Esophagus muscularis mucosa (tissue), 4 donors: ENCODE measurements around the gene RTTN. TPM values are rescaled to one million over a fixed set of nuclear protein-coding genes. Genes with fewer than 3 reads are reported as not detected.

Experiments
- DNase-seq: peaks from one replicate; pipeline ENCODE4 v3.0.0-alpha.2; 2017; ENCODE audit errors: extremely low spot score
- H3K27ac ChIP-seq, 4 donors: fragments of 200-600 bp; sonication (generic); replicated peaks in 1 of 4; 1 replicate in 3 of 4; 2 replicates in 1 of 4; pipeline ENCODE4 v1.5.1; 2016 to 2019; ENCODE audit warnings: mild to moderate bottlenecking in 1 of 4
- H3K27me3 ChIP-seq, 4 donors: fragments of 200-600 bp; sonication (generic); one replicate each; pipeline versions ENCODE4 v1.5.1 to v1.6.0; 2016 to 2019
- H3K36me3 ChIP-seq, 4 donors: fragments of 200-600 bp; sonication (generic); one replicate each; pipeline ENCODE4 v1.5.1; 2016 to 2019
- H3K4me1 ChIP-seq, 4 donors: fragments of 200-600 bp; sonication (generic); one replicate each; pipeline ENCODE4 v1.5.1; 2016 to 2019
- H3K4me3 ChIP-seq, 4 donors: fragments of 200-600 bp; sonication (generic); 1 replicate in 2 of 4; 2 replicates in 2 of 4; pipeline ENCODE4 v1.5.1; 2016 to 2019; ENCODE audit warnings: mild to moderate bottlenecking in 4 of 4, moderate library complexity in 1 of 4
- H3K9me3 ChIP-seq, 4 donors: fragments of 200-600 bp; sonication (generic); 1 replicate in 3 of 4; 2 replicates in 1 of 4; pipeline ENCODE4 v1.5.1; 2016 to 2019
- EP300 ChIP-seq: sonication (generic); formaldehyde crosslinking; IDR thresholded peaks from one replicate; pipeline ENCODE4 v1.6.1; 2017; ENCODE audit warnings: antibody characterized with exemption
- POLR2A ChIP-seq: fragments of 450-650 bp; IDR thresholded peaks from one replicate; pipeline ENCODE4 v1.6.1; 2017; ENCODE audit warnings: antibody characterized with exemption, moderate library complexity, mild to moderate bottlenecking, low read depth
- POLR2AphosphoS5 ChIP-seq, 2 donors: sonication (generic); formaldehyde crosslinking; IDR thresholded peaks; one replicate each; pipeline ENCODE4 v1.6.1; 2017; ENCODE audit warnings: antibody characterized with exemption in 2 of 2
- WGBS: methylation state at CpG from one replicate; pipeline ENCODE4 v1.1.5; 2018; 5-methylcytosine and 5-hydroxymethylcytosine counted together
- intact Hi-C: fragments of 100-400 bp; cut with DNase I; formaldehyde crosslinking; loops from one replicate; pipeline ENCODE4 v1.15.1; 2023
- total RNA-seq, 4 donors: library from RNA; depleted of rRNA; stranded (reverse); fragments of >200 nt; gene quantifications; one replicate each; pipeline versions ENCODE4 v1.1.0 to v1.2.1, GENCODE V29; 2016
- TF ChIP-seq, protein P1 (sequence below), 3 experiments: fragments of 200-600 bp in 2 of 3; fragments of 450-650 bp in 1 of 3; sonication (generic) in 2 of 3; IDR thresholded peaks; one replicate each; pipeline ENCODE4 v1.5.1; 2017 to 2019; ENCODE audit warnings: antibody characterized with exemption in 3 of 3, mild to moderate bottlenecking in 2 of 3, moderate library complexity in 1 of 3

RTTN gene
- total RNA-seq, 4 donors from 2014 or later = 6.7 to 18.7 (median 7.3) TPM

DNA sequence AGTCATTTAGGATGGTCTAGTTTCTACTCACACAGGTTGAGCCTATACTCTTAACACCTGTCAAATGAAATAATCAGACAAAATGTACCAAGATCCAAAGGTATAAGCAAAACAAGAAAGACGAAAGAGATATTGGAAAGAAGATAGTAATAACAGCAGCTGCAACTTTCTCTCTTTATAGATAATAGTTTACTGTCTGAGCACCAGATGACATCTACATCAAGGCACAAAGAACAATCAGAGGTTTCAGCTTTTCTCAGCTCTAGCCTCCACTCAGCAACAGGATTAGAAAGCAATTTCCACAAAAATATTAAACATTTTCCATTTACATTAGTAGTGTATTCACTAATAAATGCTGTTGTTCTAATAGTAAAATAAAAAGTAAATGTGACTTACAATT is 66.3 kb downstream of the RTTN start:
- intact Hi-C loops = no loop called here
- no peak for DNase-seq
- WGBS = 81% methylated on average over 1 of the region's 1 CpG
- TF ChIP-seq POLR2A (no peak), POLR2AphosphoS5 (IDR thresholded peaks at IDR 0.05) (no peak)
- Histone ChIP-seq H3K27me3 (no peaks in the 10 kb centered on the region), H3K36me3 (peaks cover 0 to 46% (median 11%) of the 10 kb centered on the region in 4 donors), H3K9me3 (no peaks in the 10 kb centered on the region), H3K27ac (no peak overlapping the region), H3K4me3 (no peak overlapping the region), H3K4me1 (no peaks in the 10 kb centered on the region)

DNA sequence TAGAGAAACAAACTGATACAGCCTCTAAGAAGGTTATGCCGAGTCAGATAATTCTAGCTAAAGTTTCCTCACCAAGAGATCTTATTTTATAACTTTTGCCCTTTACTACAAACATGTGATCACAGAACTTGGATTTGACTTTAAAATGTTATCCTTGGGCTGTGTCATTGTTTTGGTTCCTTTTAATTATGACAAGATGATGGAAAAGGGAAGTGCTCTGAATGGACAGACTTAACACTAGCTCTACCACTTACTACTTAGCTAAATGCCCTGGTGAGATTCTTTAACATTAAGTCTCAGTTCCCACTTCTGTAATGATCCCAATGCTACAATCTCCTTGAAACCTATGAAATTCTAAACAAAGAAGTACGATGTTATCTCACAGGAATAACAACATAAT is 69.9 kb downstream of the RTTN start:
- no peak overlapping the region for H3K4me3 ChIP-seq
- no peak overlapping the region for H3K27ac ChIP-seq
- no peak for DNase-seq
- intact Hi-C loops = no loop called here
- H3K9me3 ChIP-seq = no peaks in the 10 kb centered on the region
- no peaks in the 10 kb centered on the region for H3K27me3 ChIP-seq
- TF ChIP-seq POLR2A = no peak
- no peak for TF ChIP-seq POLR2AphosphoS5 (IDR thresholded peaks at IDR 0.05)
- TF ChIP-seq, protein P1, sequence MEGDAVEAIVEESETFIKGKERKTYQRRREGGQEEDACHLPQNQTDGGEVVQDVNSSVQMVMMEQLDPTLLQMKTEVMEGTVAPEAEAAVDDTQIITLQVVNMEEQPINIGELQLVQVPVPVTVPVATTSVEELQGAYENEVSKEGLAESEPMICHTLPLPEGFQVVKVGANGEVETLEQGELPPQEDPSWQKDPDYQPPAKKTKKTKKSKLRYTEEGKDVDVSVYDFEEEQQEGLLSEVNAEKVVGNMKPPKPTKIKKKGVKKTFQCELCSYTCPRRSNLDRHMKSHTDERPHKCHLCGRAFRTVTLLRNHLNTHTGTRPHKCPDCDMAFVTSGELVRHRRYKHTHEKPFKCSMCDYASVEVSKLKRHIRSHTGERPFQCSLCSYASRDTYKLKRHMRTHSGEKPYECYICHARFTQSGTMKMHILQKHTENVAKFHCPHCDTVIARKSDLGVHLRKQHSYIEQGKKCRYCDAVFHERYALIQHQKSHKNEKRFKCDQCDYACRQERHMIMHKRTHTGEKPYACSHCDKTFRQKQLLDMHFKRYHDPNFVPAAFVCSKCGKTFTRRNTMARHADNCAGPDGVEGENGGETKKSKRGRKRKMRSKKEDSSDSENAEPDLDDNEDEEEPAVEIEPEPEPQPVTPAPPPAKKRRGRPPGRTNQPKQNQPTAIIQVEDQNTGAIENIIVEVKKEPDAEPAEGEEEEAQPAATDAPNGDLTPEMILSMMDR (IDR thresholded peaks at IDR 0.05) = no peak
- TF ChIP-seq EP300 = no peak
- 82% methylated on average over 2 of the region's 2 CpGs for WGBS
- peaks cover 0 to 7% (median 0%) of the 10 kb centered on the region in 4 donors for H3K4me1 ChIP-seq
- peaks cover 0 to 27% (median 7%) of the 10 kb centered on the region in 4 donors for H3K36me3 ChIP-seq

DNA sequence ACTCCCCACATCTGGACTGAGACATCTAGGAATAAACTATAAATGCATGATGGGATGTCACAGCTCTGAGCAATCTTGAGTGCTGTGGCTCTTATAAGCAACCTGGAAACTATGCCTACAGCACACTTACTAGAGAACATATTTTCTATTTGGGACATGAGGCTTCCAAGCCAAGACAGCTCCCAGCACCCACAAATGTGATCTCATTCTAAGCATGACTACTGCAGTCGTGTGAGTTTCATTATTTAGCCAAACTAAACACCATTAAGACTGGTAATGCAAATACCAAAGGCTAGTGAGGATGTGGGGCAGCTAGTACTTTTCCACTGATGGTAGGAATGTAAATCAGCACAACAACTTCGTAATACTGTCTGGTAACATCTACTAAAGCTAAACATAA is 72.5 kb downstream of the RTTN start:
- intact Hi-C loops = no loop called here
- no peak overlapping the region for H3K27ac ChIP-seq
- WGBS = 52% methylated on average over 2 of the region's 2 CpGs
- no peaks in the 10 kb centered on the region for H3K9me3 ChIP-seq
- no peak for DNase-seq
- no peak overlapping the region for H3K4me3 ChIP-seq
- H3K36me3 ChIP-seq = peaks cover 0 to 37% (median 8%) of the 10 kb centered on the region in 4 donors
- no peaks in the 10 kb centered on the region for H3K27me3 ChIP-seq
- H3K4me1 ChIP-seq = peaks cover 0 to 7% (median 0%) of the 10 kb centered on the region in 4 donors
- TF ChIP-seq POLR2AphosphoS5 (IDR thresholded peaks at IDR 0.05) (no peak), POLR2A (no peak), EP300 (no peak)
- TF ChIP-seq, protein P1 (IDR thresholded peaks at IDR 0.05) = no peak

DNA sequence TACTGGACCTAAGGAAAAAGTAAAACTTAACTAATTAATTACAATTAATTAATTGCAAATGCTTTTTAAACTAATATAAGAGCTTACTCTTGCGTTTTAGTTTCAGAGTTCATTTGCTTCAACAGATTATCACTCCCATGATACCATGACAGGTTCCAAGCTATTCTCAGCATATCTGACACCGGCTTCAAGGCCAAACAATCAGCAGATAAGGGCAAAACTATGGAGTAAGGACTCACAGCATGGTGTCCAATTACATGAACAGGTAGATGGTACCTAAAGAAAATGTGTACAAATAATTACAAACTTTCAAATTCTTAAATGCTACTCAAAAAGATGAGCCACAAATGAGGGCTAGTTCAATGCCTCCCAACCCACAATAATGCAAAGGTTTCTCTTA is 77.2 kb downstream of the RTTN start:
- Histone ChIP-seq H3K27me3 (no peaks in the 10 kb centered on the region), H3K9me3 (no peaks in the 10 kb centered on the region), H3K36me3 (peaks cover 8 to 43% (median 13%) of the 10 kb centered on the region in 4 donors), H3K4me3 (no peak overlapping the region), H3K4me1 (peaks cover 0 to 6% (median 0%) of the 10 kb centered on the region in 4 donors), H3K27ac (no peak overlapping the region)
- no peak for DNase-seq
- TF ChIP-seq POLR2AphosphoS5 (IDR thresholded peaks at IDR 0.05) (no peak), EP300 (no peak), POLR2A (no peak)
- TF ChIP-seq, protein P1 (IDR thresholded peaks at IDR 0.05) = no peak
- WGBS = 95% methylated on average over 2 of the region's 2 CpGs
- intact Hi-C loops = no loop called here

DNA sequence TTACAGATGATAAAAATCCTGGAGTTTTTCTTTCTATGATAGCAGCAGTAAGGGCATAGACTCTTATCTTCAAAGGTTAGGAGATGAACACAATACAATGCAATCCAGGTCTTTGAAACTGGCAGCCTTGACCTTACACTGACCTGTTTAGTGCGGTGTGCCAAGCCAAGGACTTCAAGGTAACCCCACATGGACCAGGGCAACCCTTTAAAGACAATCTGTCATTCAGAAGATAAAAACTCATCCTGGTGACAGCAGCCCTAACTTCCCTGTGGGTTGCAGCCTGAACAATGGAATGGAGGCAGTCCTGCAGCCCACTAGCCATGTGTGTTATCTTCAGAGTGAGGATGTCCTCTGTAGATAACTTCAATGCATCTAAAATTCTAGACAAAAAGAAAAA is 78.1 kb downstream of the RTTN start:
- no peak overlapping the region for H3K27ac ChIP-seq
- WGBS = 92% methylated on average over 1 of the region's 1 CpG
- intact Hi-C loops = no loop called here
- H3K27me3 ChIP-seq = no peaks in the 10 kb centered on the region
- H3K36me3 ChIP-seq = peaks cover 8 to 43% (median 13%) of the 10 kb centered on the region in 4 donors
- H3K4me1 ChIP-seq = no peaks in the 10 kb centered on the region
- no peak for DNase-seq
- no peaks in the 10 kb centered on the region for H3K9me3 ChIP-seq
- TF ChIP-seq, protein P1 (IDR thresholded peaks at IDR 0.05) = no peak
- TF ChIP-seq POLR2A (no peak), POLR2AphosphoS5 (IDR thresholded peaks at IDR 0.05) (no peak), EP300 (no peak)
- no peak overlapping the region for H3K4me3 ChIP-seq
